Myocyte (in vitro differentiated cells): ENCODE data around the gene CCDC92B. TPM values are rescaled to one million over a fixed set of nuclear protein-coding genes. Genes with fewer than 3 reads are reported as not detected.

Experiments
- DNase-seq: peaks from one replicate; pipeline ENCODE4 v3.0.0-alpha.2; 2012; ENCODE audit warnings: low read depth
- total RNA-seq: library from RNA; depleted of rRNA; stranded (reverse); fragments of >200 nt; gene quantifications from 2 replicates; pipeline ENCODE4 v1.2.3, GENCODE V29; 2014

The CCDC92B gene
- total RNA-seq, 1 donor from 2014 or later: not detected

- no peak for DNase-seq
These were observed 26.8 kb downstream of the CCDC92B start for GRCh38 chr17:2722611-2723010.

GRCh38 chr17:2721603-2722002, 27.8 kb downstream of the CCDC92B start:
- no peak for DNase-seq

GRCh38 chr17:2719861-2720260, 29.6 kb downstream of the CCDC92B start:
- DNase-seq: no peak

GRCh38 chr17:2718150-2718938, 31.1 kb downstream of the CCDC92B start:
- no peak for DNase-seq

- DNase-seq: no peak
These were observed 32.8 kb downstream of the CCDC92B start for GRCh38 chr17:2716649-2717048.

- DNase-seq: no peak
These were observed 35.6 kb downstream of the CCDC92B start for GRCh38 chr17:2713881-2714280.

GRCh38 chr17:2712300-2713043, 37.0 kb downstream of the CCDC92B start:
- no peak for DNase-seq

- DNase-seq: peak; percentile 99
These were observed 37.7 kb downstream of the CCDC92B start, which contains the start of gene CLUH for GRCh38 chr17:2711608-2712299. TSS of gene CLUH (minus strand) at chr17:2711764. CDS start at chr17:2711661, 103 bp downstream.

GRCh38 chr17:2710803-2711607, 38.4 kb downstream of the CCDC92B start:
- DNase-seq: peak; percentile 49

- no peak for DNase-seq
These were observed 39.2 kb downstream of the CCDC92B start for GRCh38 chr17:2710071-2710802.

- no peak for DNase-seq
These were observed 40.2 kb downstream of the CCDC92B start for GRCh38 chr17:2709183-2709661.

- DNase-seq: no peak
These were observed 40.8 kb downstream of the CCDC92B start for GRCh38 chr17:2708585-2709182.

- peak; percentile 81 for DNase-seq
These were observed 41.5 kb downstream of the CCDC92B start for GRCh38 chr17:2707721-2708584.

- DNase-seq: no peak
These were observed 42.4 kb downstream of the CCDC92B start for GRCh38 chr17:2706911-2707510.

GRCh38 chr17:2705888-2706795, 43.3 kb downstream of the CCDC92B start:
- DNase-seq: no peak

GRCh38 chr17:2705263-2705662, 44.2 kb downstream of the CCDC92B start:
- no peak for DNase-seq

GRCh38 chr17:2704890-2705248, 44.6 kb downstream of the CCDC92B start:
- no peak for DNase-seq
